HG02981 (cell line): ENCODE data around the gene ATP7B.
"Not testable (repeated sequence)": the region's sequence is repeated elsewhere in the genome, so short reads cannot be mapped to it uniquely, and the experiment has no call there.

ENCODE experiments used
- ATAC-seq: cut with Tn5 transposase; IDR thresholded peaks from one replicate; pipeline ENCODE4 v1.9.1; 2021; ENCODE audit warnings: mild to moderate bottlenecking, moderate library complexity; ENCODE audit not compliant: unreplicated experiment

ATP7B gene

GRCh38 chr13:52006523-52007245 is 4.6 kb downstream of the ATP7B start:
- ATAC-seq = no peak

- no peak for ATAC-seq
Measured at GRCh38 chr13:52005841-52006522, 5.3 kb downstream of the ATP7B start.

- ATAC-seq = no peak
Measured at GRCh38 chr13:52004511-52005170, 6.6 kb downstream of the ATP7B start.

GRCh38 chr13:52003541-52003940 is 7.7 kb downstream of the ATP7B start:
- no peak for ATAC-seq

GRCh38 chr13:52002361-52002760 is 8.9 kb downstream of the ATP7B start:
- no peak for ATAC-seq

- peak; percentile 87 for ATAC-seq
Measured at GRCh38 chr13:52001120-52001731, 10.0 kb downstream of the ATP7B start.

- ATAC-seq = no peak
Measured at GRCh38 chr13:51999921-52000320, 11.3 kb downstream of the ATP7B start.

GRCh38 chr13:51999510-51999911 is 11.7 kb downstream of the ATP7B start:
- no peak for ATAC-seq

- no peak for ATAC-seq
Measured at GRCh38 chr13:51998723-51999509, 12.3 kb downstream of the ATP7B start.

GRCh38 chr13:51997641-51998330 is 13.5 kb downstream of the ATP7B start:
- ATAC-seq = no peak

GRCh38 chr13:51997186-51997585 is 14.1 kb downstream of the ATP7B start:
- ATAC-seq = no peak

GRCh38 chr13:51996641-51997040 is 14.6 kb downstream of the ATP7B start:
- no peak for ATAC-seq

- no peak for ATAC-seq
Measured at GRCh38 chr13:51995677-51996551, 15.3 kb downstream of the ATP7B start.

GRCh38 chr13:51993713-51994112 is 17.5 kb downstream of the ATP7B start:
- ATAC-seq = no peak

GRCh38 chr13:51988988-51989618 is 22.1 kb downstream of the ATP7B start:
- no peak for ATAC-seq

GRCh38 chr13:51984904-51985303 is 26.3 kb downstream of the ATP7B start:
- not testable (repeated sequence) for ATAC-seq

- not testable (repeated sequence) for ATAC-seq
Measured at GRCh38 chr13:51983292-51983691, 28.0 kb downstream of the ATP7B start.

- ATAC-seq = no peak
Measured at GRCh38 chr13:51981355-51981754, 29.9 kb downstream of the ATP7B start.

- no peak for ATAC-seq
Measured at GRCh38 chr13:51980908-51981307, 30.3 kb downstream of the ATP7B start.
